Superior temporal gyrus (tissue), 1 donor: ENCODE data around the gene MSX2.
A peak's percentile ranks its signal among the peaks of the same experiment; 100 is the strongest.
"Not testable (repeated sequence)": the region's sequence is repeated elsewhere in the genome, so short reads cannot be mapped to it uniquely, and the experiment has no call there.

Experiments
- DNase-seq: peaks from one replicate; pipeline ENCODE4 v3.0.0-alpha.2; 2016; ENCODE audit errors: extremely low spot score

MSX2 gene

GRCh38 chr5:174733091-174733690 is 8.8 kb downstream of the MSX2 start:
- no peak for DNase-seq

GRCh38 chr5:174733836-174734235 is 9.5 kb downstream of the MSX2 start:
- no peak for DNase-seq

- DNase-seq: no peak
Observed at GRCh38 chr5:174734571-174735497, 10.5 kb downstream of the MSX2 start.

- no peak for DNase-seq
Observed at GRCh38 chr5:174735498-174736330, 11.3 kb downstream of the MSX2 start.

- DNase-seq: no peak
Observed at GRCh38 chr5:174736331-174736721, 11.9 kb downstream of the MSX2 start.

- no peak for DNase-seq
Observed at GRCh38 chr5:174736777-174737176, 12.4 kb downstream of the MSX2 start.

GRCh38 chr5:174737330-174737729 is 12.9 kb downstream of the MSX2 start:
- no peak for DNase-seq

GRCh38 chr5:174741352-174741751 is 17.0 kb downstream of the MSX2 start:
- no peak for DNase-seq

- no peak for DNase-seq
Observed at GRCh38 chr5:174744896-174745295, 20.5 kb downstream of the MSX2 start.

GRCh38 chr5:174745590-174746103 is 21.3 kb downstream of the MSX2 start:
- no peak for DNase-seq

GRCh38 chr5:174750711-174751110 is 26.3 kb downstream of the MSX2 start:
- no peak for DNase-seq

GRCh38 chr5:174751154-174752000 is 27.0 kb downstream of the MSX2 start:
- DNase-seq: no peak

- DNase-seq: no peak
Observed at GRCh38 chr5:174752121-174752520, 27.7 kb downstream of the MSX2 start.

- DNase-seq: peak; percentile 41
Observed at GRCh38 chr5:174755106-174755505, 30.7 kb downstream of the MSX2 start.

GRCh38 chr5:174759091-174759490 is 34.7 kb downstream of the MSX2 start:
- DNase-seq: no peak

- DNase-seq: no peak
Observed at GRCh38 chr5:174760721-174761120, 36.3 kb downstream of the MSX2 start.

GRCh38 chr5:174761341-174761740 is 37.0 kb downstream of the MSX2 start:
- not testable (repeated sequence) for DNase-seq

- DNase-seq: no peak
Observed at GRCh38 chr5:174764309-174764708, 39.9 kb downstream of the MSX2 start.

GRCh38 chr5:174765540-174765939 is 41.2 kb downstream of the MSX2 start:
- DNase-seq: no peak

- no peak for DNase-seq
Observed at GRCh38 chr5:174767670-174768069, 43.3 kb downstream of the MSX2 start.

GRCh38 chr5:174769005-174769404 is 44.6 kb downstream of the MSX2 start:
- no peak for DNase-seq
